ENCODE measurements around the gene DNASE1L2. TPM values are rescaled to one million over a fixed set of nuclear protein-coding genes. Genes with fewer than 3 reads are reported as not detected.

Gene DNASE1L2
- total and polyA plus RNA-seq, 10 of the 15 experiments (the other 5 are each of a cell fraction or from before 2014, with no cell fraction given) = 0.06 to 1.5 (median 0.29) TPM

- TF ChIP-seq WRNIP1 (IDR thresholded peaks at IDR 0.05; ENCODE audit: borderline replicate concordance, low read depth, low read length) = no peak
- TF ChIP-seq BCL11A (IDR thresholded peaks at IDR 0.05; ENCODE audit: low read depth, low read length) = no peak
- TF ChIP-seq USF2 (IDR thresholded peaks at IDR 0.05; ENCODE audit: borderline replicate concordance, low read depth, low read length) = no peak
- TF ChIP-seq SPI1 (IDR thresholded peaks at IDR 0.05; ENCODE audit: borderline replicate concordance, insufficient read depth, low read depth, low read length) = no peak
- no peak for TF ChIP-seq MXI1 (IDR thresholded peaks at IDR 0.05; ENCODE audit: low read depth, low read length)
- no peak for TF ChIP-seq TBL1XR1 (IDR thresholded peaks at IDR 0.05; ENCODE audit: low read depth, low read length)
- no peak for TF ChIP-seq PKNOX1 (IDR thresholded peaks at IDR 0.05)
- TF ChIP-seq NBN (IDR thresholded peaks at IDR 0.05) = no peak
- no peak for TF ChIP-seq JUND (IDR thresholded peaks at IDR 0.05; ENCODE audit: low read depth, low read length)
These were observed at the start of gene DNASE1L2 (continued) for GRCh38 chr16:2236337-2237101.

- in situ Hi-C loops (cut with MboI) = no loop called here
- 61% methylated on average over 20 of the region's 20 CpGs for WGBS (ENCODE audit: insufficient coverage, insufficient replicate concordance, low lambda C conversion rate, missing lambda C conversion rate)
These were observed 49.7 kb upstream of the DNASE1L2 start for GRCh38 chr16:2186505-2186904.

More at GRCh38 chr16:2186505-2186904, 49.7 kb upstream of the DNASE1L2 start:
- TF ChIP-seq EP300 (IDR thresholded peaks at IDR 0.05; ENCODE audit: borderline replicate concordance in 1 of 2, control insufficient read depth in 1 of 2, low read depth in 2 of 2, low read length in 2 of 2) (no peak), DPF2 (IDR thresholded peaks at IDR 0.05) (no peak), NR2C1 (IDR thresholded peaks at IDR 0.05) (no peak), RFX5 (IDR thresholded peaks at IDR 0.05; ENCODE audit: low read depth, low read length) (no peak)
- no peaks in the 10 kb centered on the region; a peak in 1 of 4 replicates for H3K27me3 ChIP-seq (replicated peaks in 1 of 2; ENCODE audit: control insufficient read depth in 2 of 2, insufficient read depth in 2 of 2, low read length in 1 of 2)
- POLR2A ChIA-PET = no interaction called here
- no peaks in the 10 kb centered on the region for H3K4me1 ChIP-seq (ENCODE audit: control insufficient read depth, insufficient read depth, low read length)
- DNase-seq (ENCODE audit: low read depth, low spot score) (no peak), ATAC-seq (no peak), FAIRE-seq (no peak)
- H4K20me1 ChIP-seq (ENCODE audit: control insufficient read depth, insufficient read depth) = no peaks in the 10 kb centered on the region
- RAD21 ChIA-PET (ENCODE audit: unreplicated experiment) = no interaction called here
- H3K79me2 ChIP-seq (ENCODE audit: control insufficient read depth, insufficient read depth, low read length) = no peaks in the 10 kb centered on the region
- H3K9me3 ChIP-seq (replicated peaks; ENCODE audit: control insufficient read depth, insufficient read depth, low read length) = no peaks in the 10 kb centered on the region
- no peak overlapping the region for H3K9ac ChIP-seq (ENCODE audit: control insufficient read depth, insufficient read depth, low read length)
- no peaks in the 10 kb centered on the region for H3K36me3 ChIP-seq (ENCODE audit: control insufficient read depth in 2 of 2, insufficient read depth in 2 of 2, low read length in 1 of 2)
- H3K27ac ChIP-seq (ENCODE audit: control insufficient read depth, insufficient read depth) = no peak overlapping the region
- H3K4me2 ChIP-seq (ENCODE audit: control insufficient read depth, insufficient read depth) = no peak overlapping the region
- H3K4me3 ChIP-seq = no peak overlapping the region
- SMC1A ChIA-PET (ENCODE audit: uncharacterized antibody, unreplicated experiment) = no interaction called here
- CTCF ChIA-PET = no interaction called here
- no TSS peak for BruUV-seq (replicated peaks)
- H2AFZ ChIP-seq (ENCODE audit: control insufficient read depth, low read depth, low read length) = no peak overlapping the region
- intact Hi-C loops (cut with micrococcal nuclease; ENCODE audit: unreplicated experiment) = no loop called here

All from GM12878 (cell line).